HTERT RPE-1 (cell line): ENCODE measurements around the gene CTNNA2.

ENCODE experiments used
- in situ Hi-C: fragments of 300-500 bp; cut with MboI; formaldehyde crosslinking; loops from 4 replicates; pipeline ENCODE4 v1.14.3; 2020; ENCODE audit warnings: low sequenced_read_pairs

CTNNA2 gene

GRCh38 chr2:80248146-80248545, 735.3 kb downstream of the CTNNA2 start:
- in situ Hi-C loops: no loop called here

GRCh38 chr2:80252294-80252986, 739.6 kb downstream of the CTNNA2 start:
- in situ Hi-C loops: no loop called here

GRCh38 chr2:80255918-80256781, 743.3 kb downstream of the CTNNA2 start:
- in situ Hi-C loops: no loop called here

GRCh38 chr2:80256782-80257167, 743.9 kb downstream of the CTNNA2 start:
- in situ Hi-C loops: no loop called here

- in situ Hi-C loops: no loop called here
These were observed 744.6 kb downstream of the CTNNA2 start for GRCh38 chr2:80257450-80257849.

GRCh38 chr2:80258341-80258740, 745.5 kb downstream of the CTNNA2 start:
- in situ Hi-C loops: no loop called here

GRCh38 chr2:80258793-80259192, 745.9 kb downstream of the CTNNA2 start:
- in situ Hi-C loops: no loop called here

- in situ Hi-C loops: no loop called here
These were observed 746.4 kb downstream of the CTNNA2 start for GRCh38 chr2:80259292-80259691.

GRCh38 chr2:80266231-80266630, 753.4 kb downstream of the CTNNA2 start:
- in situ Hi-C loops: no loop called here

- in situ Hi-C loops: no loop called here
These were observed 757.0 kb downstream of the CTNNA2 start for GRCh38 chr2:80269806-80270205.

- in situ Hi-C loops: no loop called here
These were observed 767.7 kb downstream of the CTNNA2 start for GRCh38 chr2:80280598-80280997.

- in situ Hi-C loops: no loop called here
These were observed 768.2 kb downstream of the CTNNA2 start for GRCh38 chr2:80281049-80281448.

GRCh38 chr2:80288576-80288975, 775.7 kb downstream of the CTNNA2 start:
- in situ Hi-C loops: no loop called here

- in situ Hi-C loops: no loop called here
These were observed 778.8 kb downstream of the CTNNA2 start for GRCh38 chr2:80291656-80292055.

- in situ Hi-C loops: no loop called here
These were observed 779.6 kb downstream of the CTNNA2 start for GRCh38 chr2:80292474-80292873.

GRCh38 chr2:80293039-80293438, 780.2 kb downstream of the CTNNA2 start:
- in situ Hi-C loops: no loop called here

GRCh38 chr2:80298954-80299353, 786.1 kb downstream of the CTNNA2 start:
- in situ Hi-C loops: no loop called here

GRCh38 chr2:80299661-80300060, 786.8 kb downstream of the CTNNA2 start:
- in situ Hi-C loops: no loop called here

GRCh38 chr2:80300346-80300745, 787.5 kb downstream of the CTNNA2 start:
- in situ Hi-C loops: no loop called here

- in situ Hi-C loops: no loop called here
These were observed 788.1 kb downstream of the CTNNA2 start for GRCh38 chr2:80300954-80301353.

GRCh38 chr2:80302001-80302313, 789.1 kb downstream of the CTNNA2 start:
- in situ Hi-C loops: no loop called here

GRCh38 chr2:80302314-80303005, 789.6 kb downstream of the CTNNA2 start:
- in situ Hi-C loops: no loop called here
